ENCODE results near the gene TTF2.

GRCh38 chr1:117146575-117147340 lies 86.6 kb downstream of the TTF2 start:
- no peak for TF ChIP-seq POLR2A (IDR thresholded peaks at IDR 0.05)
- no peak for TF ChIP-seq CTCF (IDR thresholded peaks at IDR 0.05)

Data from uterus (tissue), 2 donors.